HepG2 (cell line): ENCODE data around the gene KCNT1. TPM values are rescaled to one million over a fixed set of nuclear protein-coding genes. Genes with fewer than 3 reads are reported as not detected.

Experiments
- ATAC-seq: fragments of 200-7000 bp; cut with Tn5 transposase; 3 replicates; pipeline ENCODE4 v1.9.1; 2020; ENCODE audit warnings: mild to moderate bottlenecking, moderate library complexity
- BruUV-seq: library from RNA; stranded (reverse); fragments of 400-500 nt; replicated peaks from 2 replicates; lab custom pipeline; 2021; lab: Mats Ljungman, UMichigan
- CTCF ChIA-PET: fragments of 300-600 bp; formaldehyde crosslinking; extraction: SDS; loops from one replicate; lab custom pipeline; 2021; ENCODE audit warnings: low total read pairs, inconsistent platforms, low intra/inter-chr PET ratio; lab: Yijun Ruan, JAX
- POLR2A ChIA-PET: fragments of 350-600 bp; sonication (Branson Sonifier 250); formaldehyde crosslinking; loops from one replicate; lab custom pipeline; 2020; ENCODE audit warnings: antibody characterized with exemption, inconsistent platforms; lab: Yijun Ruan, JAX
- DNase-seq: peaks from one replicate; pipeline ENCODE4 v3.0.0-alpha.2; 2015; ENCODE audit warnings: low spot score
- FAIRE-seq: peaks from 3 replicates; lab custom pipeline; 2011; peaks lifted over from hg19 to GRCh38; lab: Jason Lieb, UNC
- H2AFZ ChIP-seq: one replicate; pipeline ENCODE4 v1.6.1; 2011; ENCODE audit warnings: low read length, inconsistent platforms
- H3K27ac ChIP-seq: fragments of 300-600 bp; 3 replicates; pipeline ENCODE4 v1.8.0; 2011; ENCODE audit warnings: mixed run types, mild to moderate bottlenecking, mixed read lengths, low read length, inconsistent platforms; ENCODE audit not compliant: insufficient read depth; ENCODE audit errors: extremely low read length
- H3K27me3 ChIP-seq, 2 experiments: fragments of 200-600 bp in 1 of 2; 2 replicates in 1 of 2; 3 replicates in 1 of 2; pipeline versions ENCODE4 v1.6.0 to v1.8.0; 2011; ENCODE audit warnings: low read length in 2 of 2, mild to moderate bottlenecking in 2 of 2, moderate library complexity in 2 of 2, inconsistent platforms in 1 of 2; ENCODE audit not compliant: insufficient read depth in 2 of 2, control insufficient read depth in 1 of 2
- H3K36me3 ChIP-seq, 2 experiments: fragments of 200-600 bp in 1 of 2; replicated peaks in 1 of 2; 2 replicates in 1 of 2; 3 replicates in 1 of 2; pipeline versions ENCODE4 v1.5.1 to v1.8.0; 2011; ENCODE audit warnings: low read length in 2 of 2, inconsistent platforms in 1 of 2; ENCODE audit not compliant: insufficient read depth in 2 of 2, control insufficient read depth in 1 of 2
- H3K4me1 ChIP-seq: 2 replicates; pipeline ENCODE4 v1.5.1; 2012; ENCODE audit warnings: low read length, inconsistent platforms; ENCODE audit not compliant: insufficient read depth
- H3K4me2 ChIP-seq: 2 replicates; pipeline ENCODE4 v1.6.0; 2011; ENCODE audit warnings: low read depth, low read length, inconsistent platforms
- H3K4me3 ChIP-seq, 3 experiments: fragments of 200-600 bp in 1 of 3; sonication (generic), shearing (Covaris generic) in 1 of 3; replicated peaks in 1 of 3; 2 replicates each; pipeline ENCODE4 v1.5.1; 2011 to 2016; ENCODE audit warnings: low read length in 3 of 3, inconsistent platforms in 2 of 3, low read depth in 2 of 3, mild to moderate bottlenecking in 2 of 3, control low read depth in 1 of 3, mixed read lengths in 1 of 3; ENCODE audit not compliant: insufficient read depth in 1 of 3
- H3K79me2 ChIP-seq: one replicate; pipeline ENCODE4 v1.6.1; 2011; ENCODE audit warnings: low read length, inconsistent platforms; ENCODE audit not compliant: insufficient read depth
- H3K9ac ChIP-seq: 2 replicates; pipeline ENCODE4 v1.6.0; 2011; ENCODE audit warnings: mild to moderate bottlenecking, low read depth, low read length, inconsistent platforms; ENCODE audit not compliant: insufficient read depth
- H3K9me3 ChIP-seq: 2 replicates; pipeline ENCODE4 v1.5.1; 2012; ENCODE audit warnings: mild to moderate bottlenecking, low read length
- H4K20me1 ChIP-seq: 2 replicates; pipeline ENCODE4 v1.6.0; 2011; ENCODE audit warnings: inconsistent platforms, mild to moderate bottlenecking, low read length, moderate library complexity; ENCODE audit not compliant: insufficient read depth
- CTCF ChIP-seq: sonication (generic); formaldehyde crosslinking; IDR thresholded peaks from 2 replicates; pipeline ENCODE4 v1.5.0; 2020; ENCODE audit warnings: mild to moderate bottlenecking, missing genetic modification reagents, moderate library complexity
- SMYD3 ChIP-seq: sonication (generic); formaldehyde crosslinking; IDR thresholded peaks from 2 replicates; pipeline ENCODE4 v1.8.1; 2023; ENCODE audit warnings: mild to moderate bottlenecking, missing genetic modification reagents
- STAG1 ChIP-seq: sonication (generic); formaldehyde crosslinking; IDR thresholded peaks from 2 replicates; pipeline ENCODE4 v1.4.0; 2020; ENCODE audit warnings: missing genetic modification reagents
- ZNF883 ChIP-seq: sonication (generic); formaldehyde crosslinking; IDR thresholded peaks from 2 replicates; pipeline ENCODE4 v1.5.1; 2020; ENCODE audit warnings: mild to moderate bottlenecking, missing genetic modification reagents; ENCODE audit errors: not compliant biosample characterization
- whole genome bisulfite sequencing: methylation state at CpG from one replicate; pipeline ENCODE4 v1.1.6; 2017; ENCODE audit warnings: low lambda C conversion rate; 5-methylcytosine and 5-hydroxymethylcytosine counted together
- in situ Hi-C: cut with HindIII; loops from 2 replicates; pipeline ENCODE4 v1.10.0; 2017; ENCODE audit warnings: low pct_unique_long_range_greater_than_20kb; ENCODE audit not compliant: extremely low pct_ligation_motif_present
- intact Hi-C: fragments of 100-400 bp; cut with micrococcal nuclease; formaldehyde crosslinking; loops from one replicate; pipeline ENCODE4 v1.10.0; 2022; ENCODE audit not compliant: unreplicated experiment
- polyA plus RNA-seq, 8 experiments: library from polyadenylated mRNA; depleted of rRNA in 3 of 8; stranded (reverse) in 7 of 8; unstranded in 1 of 8; fragments of >200 nt; fragmentation: Illumina TruSeq in 4 of 8; extraction: Trizol in 4 of 8; gene quantifications; 2 replicates each; pipeline versions ENCODE4 v1.2.1 to v1.2.3, GENCODE V29; 2011 to 2016; ENCODE audit warnings: low read depth in 4 of 8, missing spikeins in 1 of 8, mixed read lengths in 1 of 8; ENCODE audit not compliant: insufficient read depth in 1 of 8
- total RNA-seq, 5 experiments: library from RNA; depleted of rRNA; stranded (reverse); fragments of >200 nt; fragmentation: Illumina TruSeq; extraction: Trizol; gene quantifications; 2 replicates each; pipeline ENCODE4 v1.2.3, GENCODE V29; 2016; ENCODE audit warnings: low read depth in 1 of 5

KCNT1 gene
- total and polyA plus RNA-seq, 2 of the 13 experiments (the other 11 are each of a cell fraction or from before 2014, with no cell fraction given) = not detected

- H3K4me2 ChIP-seq = no peak overlapping the region; the same call in 1 of the 2 replicates
- no peak for FAIRE-seq
- H3K4me1 ChIP-seq = no peaks in the 10 kb centered on the region
- no peak overlapping the region for H3K4me3 ChIP-seq
- no TSS peak for BruUV-seq
- WGBS = 17% methylated on average over 11 of the region's 31 CpGs
- TF ChIP-seq ZNF883 (CRISPR knock-in tag) = no peak
- peak; percentile 43 for TF ChIP-seq CTCF (CRISPR knock-in tag)
- no peak for TF ChIP-seq SMYD3 (CRISPR knock-in tag)
- peak; percentile 21; the same call in 1 of the 2 replicates for TF ChIP-seq STAG1 (CRISPR knock-in tag)
- peak; percentile 10 for DNase-seq
- ATAC-seq = no peak
- no peaks in the 10 kb centered on the region for H3K79me2 ChIP-seq
- no peak overlapping the region for H3K27ac ChIP-seq
- H3K27me3 ChIP-seq = peaks cover 18 to 76% of the 10 kb centered on the region in 2 experiments; a peak in 4 of 5 replicates
- H3K36me3 ChIP-seq = no peaks in the 10 kb centered on the region
- H3K9me3 ChIP-seq = no peaks in the 10 kb centered on the region
- ChIA-PET POLR2A (no interaction called here), CTCF (no interaction called here)
- no peak overlapping the region for H2AFZ ChIP-seq
- in situ Hi-C loops (no loop called here), intact Hi-C loops (no loop called here)
- H4K20me1 ChIP-seq = 0 out of 2 replicates have a peak, but pooled peaks cover 4% of the 10 kb centered on the region
- no peak overlapping the region for H3K9ac ChIP-seq
These were observed 90.5 kb downstream of the KCNT1 start for GRCh38 chr9:135792268-135793128.
